Measurements from ENCODE around the gene AK2. TPM values are rescaled to one million over a fixed set of nuclear protein-coding genes. Genes with fewer than 3 reads are reported as not detected.

AK2 gene
- total and polyA plus RNA-seq, 10 of the 15 experiments (the other 5 are each of a cell fraction or from before 2014, with no cell fraction given), result 52.3 to 500 (median 278) TPM

- TF ChIP-seq REST (IDR thresholded peaks at IDR 0.05; ENCODE audit: low read depth, low read length) (peak; percentile 56; the same call in 1 of the 2 replicates), PBX3 (IDR thresholded peaks at IDR 0.05; ENCODE audit: insufficient replicate concordance, low read depth, low read length) (peak; percentile 0), ZNF217 (IDR thresholded peaks at IDR 0.05) (peak; percentile 30; the same call in 1 of the 2 replicates), POLR2A (IDR thresholded peaks at IDR 0.05; ENCODE audit: low read depth, low read length) (no peak; the same call in none of the 2 replicates), IKZF2 (IDR thresholded peaks at IDR 0.05) (peak; percentile 17 to 45; a peak in 2 of 4 replicates), SMARCA5 (IDR thresholded peaks at IDR 0.05) (0 out of 2 replicates have a peak, but pooled peaks have one; percentile 36), BACH1 (IDR thresholded peaks at IDR 0.05; ENCODE audit: borderline replicate concordance) (peak; percentile 85), BCLAF1 (IDR thresholded peaks at IDR 0.05) (no peak), IKZF1 (conservative IDR thresholded peaks at IDR 0.05) (peak; percentile 58), ATF7 (IDR thresholded peaks at IDR 0.05; ENCODE audit: low read depth) (peak; percentile 67)
These were observed 72.8 kb downstream of the AK2 start (continued) for GRCh38 chr1:32963746-32964460.
